ENCODE results near the gene EPHB1.

Gene EPHB1

GRCh38 chr3:134809427-134810051, 14.5 kb downstream of the EPHB1 start:
- no peak for DNase-seq (ENCODE audit: low spot score)

GRCh38 chr3:134810052-134810435, 15.0 kb downstream of the EPHB1 start:
- DNase-seq (ENCODE audit: low spot score), result no peak

- DNase-seq (ENCODE audit: low spot score), result no peak
These were observed 15.8 kb downstream of the EPHB1 start for GRCh38 chr3:134810850-134811249.

GRCh38 chr3:134813618-134814017, 18.6 kb downstream of the EPHB1 start:
- DNase-seq (ENCODE audit: low spot score), result no peak

GRCh38 chr3:134815519-134815918, 20.5 kb downstream of the EPHB1 start:
- no peak for DNase-seq (ENCODE audit: low spot score)

GRCh38 chr3:134816623-134817022, 21.6 kb downstream of the EPHB1 start:
- DNase-seq (ENCODE audit: low spot score), result no peak

- DNase-seq (ENCODE audit: low spot score), result no peak
These were observed 22.2 kb downstream of the EPHB1 start for GRCh38 chr3:134817297-134817696.

GRCh38 chr3:134820994-134821393, 25.9 kb downstream of the EPHB1 start:
- no peak for DNase-seq (ENCODE audit: low spot score)

- DNase-seq (ENCODE audit: low spot score), result no peak
These were observed 27.0 kb downstream of the EPHB1 start for GRCh38 chr3:134822090-134822489.

GRCh38 chr3:134823679-134824078, 28.6 kb downstream of the EPHB1 start:
- no peak for DNase-seq (ENCODE audit: low spot score)

GRCh38 chr3:134824791-134825190, 29.7 kb downstream of the EPHB1 start:
- no peak for DNase-seq (ENCODE audit: low spot score)

GRCh38 chr3:134827213-134827612, 32.2 kb downstream of the EPHB1 start:
- DNase-seq (ENCODE audit: low spot score), result no peak

- DNase-seq (ENCODE audit: low spot score), result no peak
These were observed 34.7 kb downstream of the EPHB1 start for GRCh38 chr3:134829721-134830120.

- no peak for DNase-seq (ENCODE audit: low spot score)
These were observed 37.5 kb downstream of the EPHB1 start for GRCh38 chr3:134832585-134832984.

- no peak for DNase-seq (ENCODE audit: low spot score)
These were observed 38.5 kb downstream of the EPHB1 start for GRCh38 chr3:134833453-134834163.

GRCh38 chr3:134836921-134837320, 41.9 kb downstream of the EPHB1 start:
- no peak for DNase-seq (ENCODE audit: low spot score)

GRCh38 chr3:134838599-134838998, 43.5 kb downstream of the EPHB1 start:
- no peak for DNase-seq (ENCODE audit: low spot score)

- DNase-seq (ENCODE audit: low spot score), result no peak
These were observed 44.4 kb downstream of the EPHB1 start for GRCh38 chr3:134839422-134839821.

- no peak for DNase-seq (ENCODE audit: low spot score)
These were observed 44.9 kb downstream of the EPHB1 start for GRCh38 chr3:134839990-134840389.

- DNase-seq (ENCODE audit: low spot score), result no peak
These were observed 45.4 kb downstream of the EPHB1 start for GRCh38 chr3:134840459-134840858.

GRCh38 chr3:134846084-134846483, 51.0 kb downstream of the EPHB1 start:
- DNase-seq (ENCODE audit: low spot score), result no peak

GRCh38 chr3:134846911-134847317, 51.9 kb downstream of the EPHB1 start:
- DNase-seq (ENCODE audit: low spot score), result no peak

- no peak for DNase-seq (ENCODE audit: low spot score)
These were observed 52.3 kb downstream of the EPHB1 start for GRCh38 chr3:134847349-134847748.

GRCh38 chr3:134849561-134849960, 54.5 kb downstream of the EPHB1 start:
- no peak for DNase-seq (ENCODE audit: low spot score)

Data from HuH-7 (cell line).